HepG2 (cell line): ENCODE measurements around the gene UBL7.

Source experiments
- HMGA1 ChIP-seq: sonication (generic); formaldehyde crosslinking; conservative IDR thresholded peaks from 2 replicates; pipeline ENCODE4 v1.4.0; 2020; ENCODE audit warnings: missing genetic modification reagents
- IRF9 ChIP-seq: sonication (generic); formaldehyde crosslinking; IDR thresholded peaks from 2 replicates; pipeline ENCODE4 v1.8.0; 2022; ENCODE audit warnings: missing genetic modification reagents, mild to moderate bottlenecking, borderline replicate concordance
- MAX ChIP-seq: IDR thresholded peaks from 2 replicates; pipeline ENCODE4 v1.6.1; 2012; ENCODE audit warnings: inconsistent platforms
- MYC ChIP-seq: sonication (generic); formaldehyde crosslinking; IDR thresholded peaks from 2 replicates; pipeline ENCODE4 v1.9.0; 2021; ENCODE audit warnings: missing genetic modification reagents, borderline replicate concordance
- POLR2A ChIP-seq, 2 experiments: IDR thresholded peaks; 2 replicates each; pipeline ENCODE4 v1.6.1; 2011; ENCODE audit warnings: low read depth in 2 of 2, low read length in 2 of 2, mild to moderate bottlenecking in 1 of 2, moderate library complexity in 1 of 2; ENCODE audit not compliant: insufficient read depth in 1 of 2
- RFX5 ChIP-seq: IDR thresholded peaks from 2 replicates; pipeline ENCODE4 v1.6.1; 2011; ENCODE audit warnings: low read depth, low read length, improper control_type of control experiment
- TIGD3 ChIP-seq: sonication (generic); formaldehyde crosslinking; IDR thresholded peaks from 2 replicates; pipeline ENCODE4 v1.5.1; 2020; ENCODE audit warnings: mild to moderate bottlenecking, missing genetic modification reagents, borderline replicate concordance
- UBTF ChIP-seq: sonication (generic); formaldehyde crosslinking; IDR thresholded peaks from 2 replicates; pipeline ENCODE4 v1.4.0; 2020; ENCODE audit warnings: mild to moderate bottlenecking, missing genetic modification reagents
- YY1 ChIP-seq: IDR thresholded peaks from 2 replicates; pipeline ENCODE4 v1.6.1; 2011; ENCODE audit warnings: low read length, low read depth, moderate library complexity, mild to moderate bottlenecking; ENCODE audit not compliant: insufficient read depth, insufficient replicate concordance
- ZFAT ChIP-seq: sonication (generic); formaldehyde crosslinking; conservative IDR thresholded peaks from 2 replicates; pipeline ENCODE4 v1.8.1; 2023; ENCODE audit warnings: missing genetic modification reagents, inconsistent platforms
- ZNF777 ChIP-seq: sonication (generic); formaldehyde crosslinking; IDR thresholded peaks from 2 replicates; pipeline ENCODE4 v1.4.0; 2020; ENCODE audit warnings: missing genetic modification reagents
- TF ChIP-seq, protein P1 (sequence below): sonication (generic); formaldehyde crosslinking; IDR thresholded peaks from 2 replicates; pipeline ENCODE4 v1.5.0; 2020; ENCODE audit warnings: mild to moderate bottlenecking, missing genetic modification reagents, moderate library complexity
- TF ChIP-seq, protein P2 (sequence below), 2 experiments: sonication (generic) in 1 of 2; formaldehyde crosslinking in 1 of 2; IDR thresholded peaks; 2 replicates each; pipeline versions ENCODE4 v1.5.1 to v1.6.1; 2011 to 2020; ENCODE audit warnings: borderline replicate concordance in 1 of 2, low read depth in 1 of 2, low read length in 1 of 2, mild to moderate bottlenecking in 1 of 2, missing genetic modification reagents in 1 of 2, moderate library complexity in 1 of 2

DNA sequence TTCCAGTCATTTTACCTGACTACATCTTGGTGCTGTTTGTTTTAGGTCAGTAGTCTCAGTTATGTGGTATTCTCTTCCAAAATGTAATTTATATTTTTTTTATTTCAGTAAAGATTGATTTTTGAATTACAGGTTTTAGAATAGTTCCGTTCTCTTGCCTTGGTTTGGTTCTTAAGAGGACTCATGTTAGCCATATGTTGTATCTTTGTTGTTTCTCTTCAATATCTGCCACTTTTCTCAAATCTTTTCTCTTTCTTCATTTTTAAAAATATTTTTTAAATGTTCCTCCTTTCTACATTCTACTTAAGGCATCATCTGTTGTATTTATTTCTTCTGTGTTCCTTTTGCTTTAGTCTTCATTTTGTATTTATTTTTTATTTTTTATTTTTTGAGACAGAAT lies 5.6 kb upstream of the UBL7 start:
- TF ChIP-seq MYC (CRISPR knock-in tag) (no peak), POLR2A (IDR thresholded peaks at IDR 0.05; ENCODE audit: insufficient read depth in 1 of 2, low read depth in 2 of 2, low read length in 2 of 2) (no peak), ZFAT (CRISPR knock-in tag) (no peak), RFX5 (no peak), IRF9 (no peak), ZNF777 (CRISPR knock-in tag) (no peak), YY1 (no peak), TIGD3 (CRISPR knock-in tag) (no peak), HMGA1 (CRISPR knock-in tag) (no peak), UBTF (CRISPR knock-in tag) (no peak), MAX (no peak)
- TF ChIP-seq, protein P1, sequence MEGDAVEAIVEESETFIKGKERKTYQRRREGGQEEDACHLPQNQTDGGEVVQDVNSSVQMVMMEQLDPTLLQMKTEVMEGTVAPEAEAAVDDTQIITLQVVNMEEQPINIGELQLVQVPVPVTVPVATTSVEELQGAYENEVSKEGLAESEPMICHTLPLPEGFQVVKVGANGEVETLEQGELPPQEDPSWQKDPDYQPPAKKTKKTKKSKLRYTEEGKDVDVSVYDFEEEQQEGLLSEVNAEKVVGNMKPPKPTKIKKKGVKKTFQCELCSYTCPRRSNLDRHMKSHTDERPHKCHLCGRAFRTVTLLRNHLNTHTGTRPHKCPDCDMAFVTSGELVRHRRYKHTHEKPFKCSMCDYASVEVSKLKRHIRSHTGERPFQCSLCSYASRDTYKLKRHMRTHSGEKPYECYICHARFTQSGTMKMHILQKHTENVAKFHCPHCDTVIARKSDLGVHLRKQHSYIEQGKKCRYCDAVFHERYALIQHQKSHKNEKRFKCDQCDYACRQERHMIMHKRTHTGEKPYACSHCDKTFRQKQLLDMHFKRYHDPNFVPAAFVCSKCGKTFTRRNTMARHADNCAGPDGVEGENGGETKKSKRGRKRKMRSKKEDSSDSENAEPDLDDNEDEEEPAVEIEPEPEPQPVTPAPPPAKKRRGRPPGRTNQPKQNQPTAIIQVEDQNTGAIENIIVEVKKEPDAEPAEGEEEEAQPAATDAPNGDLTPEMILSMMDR (CRISPR knock-in tag) = no peak
- TF ChIP-seq, protein P2, sequence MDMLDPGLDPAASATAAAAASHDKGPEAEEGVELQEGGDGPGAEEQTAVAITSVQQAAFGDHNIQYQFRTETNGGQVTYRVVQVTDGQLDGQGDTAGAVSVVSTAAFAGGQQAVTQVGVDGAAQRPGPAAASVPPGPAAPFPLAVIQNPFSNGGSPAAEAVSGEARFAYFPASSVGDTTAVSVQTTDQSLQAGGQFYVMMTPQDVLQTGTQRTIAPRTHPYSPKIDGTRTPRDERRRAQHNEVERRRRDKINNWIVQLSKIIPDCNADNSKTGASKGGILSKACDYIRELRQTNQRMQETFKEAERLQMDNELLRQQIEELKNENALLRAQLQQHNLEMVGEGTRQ (IDR thresholded peaks at IDR 0.05; ENCODE audit: low read depth, low read length) = no peak
- TF ChIP-seq, protein P2 (CRISPR knock-in tag; IDR thresholded peaks at IDR 0.05; ENCODE audit: borderline replicate concordance) = no peak
